ENCODE results near the gene ST3GAL4.

DNA sequence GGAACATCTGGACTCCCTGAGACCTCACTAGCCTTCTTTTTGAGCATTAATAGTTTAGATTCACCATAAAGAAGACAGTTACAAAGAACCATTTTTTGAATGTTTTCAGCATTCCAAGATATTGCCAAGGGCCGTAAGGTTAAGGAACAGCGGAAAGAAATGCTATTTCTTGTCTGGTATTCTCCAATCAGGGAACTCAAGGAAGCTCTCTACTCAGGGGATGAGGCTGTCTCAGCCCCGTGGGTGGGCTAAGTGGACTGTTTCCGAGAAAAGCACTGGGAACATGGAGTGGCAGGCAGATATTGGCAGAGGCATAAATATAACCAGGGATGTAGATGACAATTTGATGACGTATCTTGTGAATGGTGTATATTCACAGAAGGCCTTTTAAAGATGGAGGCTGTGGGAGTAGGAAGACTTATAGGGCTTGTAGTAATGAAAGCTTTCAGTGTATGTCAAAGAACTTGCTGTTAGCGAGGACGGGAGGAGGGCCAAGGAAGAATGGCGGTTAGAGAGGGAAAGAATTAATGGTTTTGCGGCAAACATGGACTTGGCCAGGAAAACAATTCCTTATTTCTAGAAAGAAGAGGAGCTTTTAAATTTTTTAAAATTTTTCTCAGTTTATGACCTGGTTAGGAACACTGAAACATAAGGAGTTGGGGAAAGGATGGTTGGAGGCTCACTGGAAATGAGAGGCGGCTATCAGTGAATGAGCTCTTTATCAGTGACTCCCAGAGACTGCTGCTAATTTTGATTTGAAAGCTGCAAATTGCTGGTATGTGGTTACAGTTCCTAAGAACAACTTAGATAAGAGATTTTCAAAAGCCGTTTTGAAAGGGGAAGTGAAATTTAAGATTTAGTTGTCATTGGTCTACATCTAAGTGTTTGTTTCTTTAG, 64.6 kb downstream of the ST3GAL4 start:
- TF ChIP-seq, protein P1, sequence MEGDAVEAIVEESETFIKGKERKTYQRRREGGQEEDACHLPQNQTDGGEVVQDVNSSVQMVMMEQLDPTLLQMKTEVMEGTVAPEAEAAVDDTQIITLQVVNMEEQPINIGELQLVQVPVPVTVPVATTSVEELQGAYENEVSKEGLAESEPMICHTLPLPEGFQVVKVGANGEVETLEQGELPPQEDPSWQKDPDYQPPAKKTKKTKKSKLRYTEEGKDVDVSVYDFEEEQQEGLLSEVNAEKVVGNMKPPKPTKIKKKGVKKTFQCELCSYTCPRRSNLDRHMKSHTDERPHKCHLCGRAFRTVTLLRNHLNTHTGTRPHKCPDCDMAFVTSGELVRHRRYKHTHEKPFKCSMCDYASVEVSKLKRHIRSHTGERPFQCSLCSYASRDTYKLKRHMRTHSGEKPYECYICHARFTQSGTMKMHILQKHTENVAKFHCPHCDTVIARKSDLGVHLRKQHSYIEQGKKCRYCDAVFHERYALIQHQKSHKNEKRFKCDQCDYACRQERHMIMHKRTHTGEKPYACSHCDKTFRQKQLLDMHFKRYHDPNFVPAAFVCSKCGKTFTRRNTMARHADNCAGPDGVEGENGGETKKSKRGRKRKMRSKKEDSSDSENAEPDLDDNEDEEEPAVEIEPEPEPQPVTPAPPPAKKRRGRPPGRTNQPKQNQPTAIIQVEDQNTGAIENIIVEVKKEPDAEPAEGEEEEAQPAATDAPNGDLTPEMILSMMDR (IDR thresholded peaks at IDR 0.05) = no peak
- TF ChIP-seq NFIC (IDR thresholded peaks at IDR 0.05; ENCODE audit: borderline replicate concordance) = no peak
- TF ChIP-seq RAD21 (IDR thresholded peaks at IDR 0.05; ENCODE audit: low read length) = no peak
- TF ChIP-seq, protein P2, sequence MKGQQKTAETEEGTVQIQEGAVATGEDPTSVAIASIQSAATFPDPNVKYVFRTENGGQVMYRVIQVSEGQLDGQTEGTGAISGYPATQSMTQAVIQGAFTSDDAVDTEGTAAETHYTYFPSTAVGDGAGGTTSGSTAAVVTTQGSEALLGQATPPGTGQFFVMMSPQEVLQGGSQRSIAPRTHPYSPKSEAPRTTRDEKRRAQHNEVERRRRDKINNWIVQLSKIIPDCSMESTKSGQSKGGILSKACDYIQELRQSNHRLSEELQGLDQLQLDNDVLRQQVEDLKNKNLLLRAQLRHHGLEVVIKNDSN (IDR thresholded peaks at IDR 0.05; ENCODE audit: borderline replicate concordance, low read depth) = no peak
- no peak for TF ChIP-seq JUND (IDR thresholded peaks at IDR 0.05)
- no peak for TF ChIP-seq MXI1 (IDR thresholded peaks at IDR 0.05; ENCODE audit: low read depth, low read length)
- no peak for TF ChIP-seq EZH2phosphoT487 (IDR thresholded peaks at IDR 0.05; ENCODE audit: borderline replicate concordance, low read depth)
- no peak for TF ChIP-seq SMC3 (IDR thresholded peaks at IDR 0.05; ENCODE audit: low read depth, low read length)
